ENCODE results near the gene CCDC74B. TPM values are rescaled to one million over a fixed set of nuclear protein-coding genes. Genes with fewer than 3 reads are reported as not detected.
"Not testable (repeated sequence)": the region's sequence is repeated elsewhere in the genome, so short reads cannot be mapped to it uniquely, and the experiment has no call there.

Gene CCDC74B
- total RNA-seq, 1 donor from 2014 or later: 0.64 TPM

GRCh38 chr2:130151145-130151512, 6.2 kb upstream of the CCDC74B start:
- peak; percentile 37 for DNase-seq (ENCODE audit: low spot score)

GRCh38 chr2:130150181-130151144, 5.6 kb upstream of the CCDC74B start:
- DNase-seq (ENCODE audit: low spot score): peak; percentile 89

- not testable (repeated sequence) for DNase-seq (ENCODE audit: low spot score)
Measured at GRCh38 chr2:130148515-130148914, 3.6 kb upstream of the CCDC74B start.

GRCh38 chr2:130143266-130144039, 1.5 kb downstream of the CCDC74B start:
- DNase-seq (ENCODE audit: low spot score): peak; percentile 51

- peak; percentile 69 for DNase-seq (ENCODE audit: low spot score)
Measured at GRCh38 chr2:130142396-130143265, 2.3 kb downstream of the CCDC74B start.

- DNase-seq (ENCODE audit: low spot score): peak; percentile 57
Measured at GRCh38 chr2:130141645-130142370, 3.1 kb downstream of the CCDC74B start.

- peak; percentile 35 for DNase-seq (ENCODE audit: low spot score)
Measured at GRCh38 chr2:130141002-130141401, 3.9 kb downstream of the CCDC74B start.

GRCh38 chr2:130140516-130140915, 4.4 kb downstream of the CCDC74B start:
- DNase-seq (ENCODE audit: low spot score): not testable (repeated sequence)

- DNase-seq (ENCODE audit: low spot score): peak; percentile 87
Measured at GRCh38 chr2:130139331-130140280, 5.3 kb downstream of the CCDC74B start.

GRCh38 chr2:130138841-130139251, 6.1 kb downstream of the CCDC74B start:
- DNase-seq (ENCODE audit: low spot score): not testable (repeated sequence)

- DNase-seq (ENCODE audit: low spot score): not testable (repeated sequence)
Measured at GRCh38 chr2:130138326-130138725, 6.6 kb downstream of the CCDC74B start.

- DNase-seq (ENCODE audit: low spot score): not testable (repeated sequence)
Measured at GRCh38 chr2:130137118-130137517, 7.8 kb downstream of the CCDC74B start.

GRCh38 chr2:130136546-130136945, 8.4 kb downstream of the CCDC74B start:
- DNase-seq (ENCODE audit: low spot score): not testable (repeated sequence)

- no peak for DNase-seq (ENCODE audit: low spot score)
Measured at GRCh38 chr2:130135692-130136541, 9.0 kb downstream of the CCDC74B start.

GRCh38 chr2:130129120-130129829, 15.6 kb downstream of the CCDC74B start, which contains the start of gene POTEF:
TSS of gene POTEF (minus strand) at chr2:130129222. CDS start at chr2:130120515, 8,707 bp downstream.
- not testable (repeated sequence) for DNase-seq (ENCODE audit: low spot score)

- DNase-seq (ENCODE audit: low spot score): not testable (repeated sequence)
Measured at GRCh38 chr2:130128464-130128863, 16.4 kb downstream of the CCDC74B start.

GRCh38 chr2:130127726-130128125, 17.2 kb downstream of the CCDC74B start:
- not testable (repeated sequence) for DNase-seq (ENCODE audit: low spot score)
